Pericardium fibroblast (primary cell): ENCODE measurements around the gene UNK. TPM values are rescaled to one million over a fixed set of nuclear protein-coding genes. Genes with fewer than 3 reads are reported as not detected.

Source experiments
- total RNA-seq: library from RNA; depleted of rRNA; stranded (reverse); fragments of >200 nt; gene quantifications from 2 replicates; pipeline ENCODE4 v1.2.3, GENCODE V29; 2015

Gene UNK
- 10.3 and 17.0 TPM in 2 replicates for total RNA-seq

GRCh38 chr17:75784473-75785015 lies at the start of gene UNK:
Gene UNK (plus strand): TSS chr17:75784806. CDS start chr17:75784881, 75 bp downstream.

GRCh38 chr17:75764711-75765421 lies 19.7 kb upstream of the UNK start, which contains the start of gene GALK1:
Gene GALK1 (minus strand): TSS chr17:75765192. CDS start chr17:75765136, 56 bp downstream.

DNA sequence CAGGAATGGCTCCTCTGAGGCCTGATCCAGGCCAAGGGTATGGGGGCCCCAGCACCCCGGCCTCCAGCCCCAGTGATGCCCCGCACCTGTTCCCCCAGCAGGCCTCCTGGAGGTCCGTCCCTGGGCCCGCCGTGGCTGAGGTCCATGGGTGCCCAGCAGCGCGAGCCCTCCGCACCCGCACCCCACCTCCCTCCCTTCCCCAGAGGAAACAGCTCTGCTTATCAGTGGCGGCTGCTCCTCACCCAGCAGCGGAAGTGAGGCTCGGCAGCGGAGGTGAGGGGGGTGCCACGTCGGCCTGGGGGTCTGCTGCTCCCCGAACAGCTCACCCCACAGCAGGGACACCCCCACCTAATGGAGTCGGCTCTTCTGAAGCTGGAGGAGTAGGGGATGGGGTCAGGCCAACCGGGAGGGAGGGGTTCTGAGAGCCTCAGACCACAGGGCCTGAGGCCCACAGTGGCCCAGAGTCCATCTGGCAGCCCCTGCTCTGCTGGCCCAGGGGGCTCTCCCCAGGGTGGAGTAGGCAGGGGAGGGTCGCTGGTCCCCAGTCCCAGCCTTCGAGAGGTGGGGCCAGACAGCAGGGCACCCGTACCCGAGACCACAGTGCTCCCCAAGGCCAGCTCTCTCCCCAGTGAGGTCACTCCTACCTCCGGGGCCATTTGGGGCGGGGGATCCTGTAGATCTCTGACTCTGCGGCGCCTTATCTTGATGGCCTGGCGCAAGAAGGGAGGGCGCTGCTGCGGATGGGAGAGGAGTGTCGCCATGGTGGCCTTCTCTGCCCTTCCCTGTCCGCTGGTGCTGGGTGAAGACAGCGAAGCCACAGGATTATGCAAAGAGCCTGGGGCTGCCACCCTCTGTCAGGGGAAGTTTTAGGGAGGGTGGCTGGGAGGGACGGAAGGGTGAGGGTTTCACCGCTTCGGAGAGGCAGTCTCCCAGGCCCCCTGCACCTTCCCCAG lies 59.2 kb downstream of the UNK start, which contains the start of gene UNC13D:
Gene UNC13D, minus strand, starts transcription at position 828 of the 953 bp plus-strand sequence. Its CDS starts 67 bp downstream, at position 761.

GRCh38 chr17:75855310-75856061 lies 70.9 kb downstream of the UNK start, which contains the start of gene WBP2:
Gene WBP2 (minus strand): TSS chr17:75855335. CDS start chr17:75855297, 38 bp downstream.

Other genes with a start within 250 kb of the UNK start
- 3.2 and 4.8 TPM in 2 replicates for gene MYO15B, start 197.0 kb upstream of the UNK start, total RNA-seq
- not detected in 2 replicates for gene SMIM5, start 151.4 kb upstream of the UNK start, total RNA-seq
- gene RECQL5, start 117.7 kb upstream of the UNK start, total RNA-seq, result 7.5 and 9.6 TPM in 2 replicates
- gene SAP30BP, start 117.5 kb upstream of the UNK start, total RNA-seq, result 35.0 and 62.0 TPM in 2 replicates
- gene ITGB4, start 63.3 kb upstream of the UNK start, total RNA-seq, result 0.17 and 1.4 TPM in 2 replicates
- 46.3 and 48.2 TPM in 2 replicates for gene GALK1, start 19.6 kb upstream of the UNK start, total RNA-seq
- gene UNC13D, start 59.6 kb downstream of the UNK start, total RNA-seq, result 0.70 and 1.6 TPM in 2 replicates
- 51.3 and 60.2 TPM in 2 replicates for gene WBP2, start 70.5 kb downstream of the UNK start, total RNA-seq
- 25.0 and 34.0 TPM in 2 replicates for gene TRIM47, start 93.8 kb downstream of the UNK start, total RNA-seq
- 21.9 and 37.7 TPM in 2 replicates for gene TRIM65, start 112.1 kb downstream of the UNK start, total RNA-seq
- 16.5 and 20.1 TPM in 2 replicates for gene MRPL38, start 120.1 kb downstream of the UNK start, total RNA-seq
- 4.9 and 6.8 TPM in 2 replicates for gene FBF1, start 156.2 kb downstream of the UNK start, total RNA-seq
- 19.1 and 24.3 TPM in 2 replicates for gene ACOX1, start 194.4 kb downstream of the UNK start, total RNA-seq
- gene TEN1, start 194.4 kb downstream of the UNK start, total RNA-seq, result 14.7 and 37.5 TPM in 2 replicates
- gene CDK3, start 216.0 kb downstream of the UNK start, total RNA-seq, result 0.77 and 2.7 TPM in 2 replicates
- not detected in 2 replicates for gene EVPL, start 242.5 kb downstream of the UNK start, total RNA-seq